Neutrophil (primary cell): Measurements from ENCODE around the gene CGN.

Source experiments
- H3K27ac ChIP-seq: fragments of 200-600 bp; sonication (generic); 2 replicates; pipeline ENCODE4 v1.5.1; 2016; ENCODE audit warnings: mild to moderate bottlenecking, moderate library complexity
- H3K27me3 ChIP-seq: fragments of 200-600 bp; sonication (generic); 2 replicates; pipeline ENCODE4 v1.6.0; 2016; ENCODE audit warnings: mild to moderate bottlenecking
- H3K36me3 ChIP-seq: fragments of 200-600 bp; sonication (generic); 2 replicates; pipeline ENCODE4 v1.5.1; 2017
- H3K4me1 ChIP-seq, 2 experiments: fragments of 200-600 bp in 1 of 2; sonication (generic) in 1 of 2; 1 replicate in 1 of 2; 2 replicates in 1 of 2; pipeline versions ENCODE4 v1.5.1 to v1.6.1; 2013 to 2016; ENCODE audit warnings: low read depth in 1 of 2, low read length in 1 of 2, mild to moderate bottlenecking in 1 of 2, moderate library complexity in 1 of 2; ENCODE audit not compliant: control insufficient read depth in 1 of 2, insufficient read depth in 1 of 2
- H3K4me3 ChIP-seq, 2 experiments: fragments of 200-600 bp in 1 of 2; sonication (generic) in 1 of 2; 1 replicate in 1 of 2; 2 replicates in 1 of 2; pipeline ENCODE4 v1.5.1; 2013 to 2016; ENCODE audit warnings: low read depth in 1 of 2, low read length in 1 of 2, mild to moderate bottlenecking in 1 of 2, moderate library complexity in 1 of 2
- H3K9me3 ChIP-seq: fragments of 200-600 bp; sonication (generic); 2 replicates; pipeline ENCODE4 v1.5.1; 2016
- TF ChIP-seq, protein P1 (sequence below): fragments of 200-600 bp; sonication (generic); IDR thresholded peaks from 2 replicates; pipeline ENCODE4 v1.5.1; 2016; ENCODE audit warnings: antibody characterized with exemption

The CGN gene

DNA sequence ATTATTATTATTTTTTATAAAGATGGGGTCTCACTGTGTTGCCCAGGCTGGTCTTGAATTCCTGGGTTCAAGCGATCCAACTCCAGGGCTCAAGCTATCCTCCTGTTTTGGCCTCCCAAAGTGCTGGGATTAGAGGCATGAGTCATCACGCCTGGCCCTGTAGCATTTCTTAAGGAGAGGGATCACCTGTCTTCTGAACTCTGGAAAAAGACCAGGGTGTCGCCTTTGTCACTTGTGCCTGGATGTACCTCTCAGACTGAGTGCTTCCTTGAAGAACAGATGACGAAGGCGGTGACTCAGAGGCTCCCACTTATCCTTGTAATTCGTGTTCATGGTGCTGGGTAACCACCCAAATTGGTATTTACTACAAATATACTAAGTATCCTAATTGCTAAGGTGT, 2.4 kb upstream of the CGN start:
- Histone ChIP-seq H3K27me3 (peaks cover 91% of the 10 kb centered on the region), H3K27ac (no peak overlapping the region), H3K4me3 (no peak overlapping the region), H3K36me3 (no peaks in the 10 kb centered on the region), H3K9me3 (no peaks in the 10 kb centered on the region), H3K4me1 (peaks cover 12 to 16% of the 10 kb centered on the region in 2 experiments)
- TF ChIP-seq, protein P1, sequence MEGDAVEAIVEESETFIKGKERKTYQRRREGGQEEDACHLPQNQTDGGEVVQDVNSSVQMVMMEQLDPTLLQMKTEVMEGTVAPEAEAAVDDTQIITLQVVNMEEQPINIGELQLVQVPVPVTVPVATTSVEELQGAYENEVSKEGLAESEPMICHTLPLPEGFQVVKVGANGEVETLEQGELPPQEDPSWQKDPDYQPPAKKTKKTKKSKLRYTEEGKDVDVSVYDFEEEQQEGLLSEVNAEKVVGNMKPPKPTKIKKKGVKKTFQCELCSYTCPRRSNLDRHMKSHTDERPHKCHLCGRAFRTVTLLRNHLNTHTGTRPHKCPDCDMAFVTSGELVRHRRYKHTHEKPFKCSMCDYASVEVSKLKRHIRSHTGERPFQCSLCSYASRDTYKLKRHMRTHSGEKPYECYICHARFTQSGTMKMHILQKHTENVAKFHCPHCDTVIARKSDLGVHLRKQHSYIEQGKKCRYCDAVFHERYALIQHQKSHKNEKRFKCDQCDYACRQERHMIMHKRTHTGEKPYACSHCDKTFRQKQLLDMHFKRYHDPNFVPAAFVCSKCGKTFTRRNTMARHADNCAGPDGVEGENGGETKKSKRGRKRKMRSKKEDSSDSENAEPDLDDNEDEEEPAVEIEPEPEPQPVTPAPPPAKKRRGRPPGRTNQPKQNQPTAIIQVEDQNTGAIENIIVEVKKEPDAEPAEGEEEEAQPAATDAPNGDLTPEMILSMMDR: no peak

DNA sequence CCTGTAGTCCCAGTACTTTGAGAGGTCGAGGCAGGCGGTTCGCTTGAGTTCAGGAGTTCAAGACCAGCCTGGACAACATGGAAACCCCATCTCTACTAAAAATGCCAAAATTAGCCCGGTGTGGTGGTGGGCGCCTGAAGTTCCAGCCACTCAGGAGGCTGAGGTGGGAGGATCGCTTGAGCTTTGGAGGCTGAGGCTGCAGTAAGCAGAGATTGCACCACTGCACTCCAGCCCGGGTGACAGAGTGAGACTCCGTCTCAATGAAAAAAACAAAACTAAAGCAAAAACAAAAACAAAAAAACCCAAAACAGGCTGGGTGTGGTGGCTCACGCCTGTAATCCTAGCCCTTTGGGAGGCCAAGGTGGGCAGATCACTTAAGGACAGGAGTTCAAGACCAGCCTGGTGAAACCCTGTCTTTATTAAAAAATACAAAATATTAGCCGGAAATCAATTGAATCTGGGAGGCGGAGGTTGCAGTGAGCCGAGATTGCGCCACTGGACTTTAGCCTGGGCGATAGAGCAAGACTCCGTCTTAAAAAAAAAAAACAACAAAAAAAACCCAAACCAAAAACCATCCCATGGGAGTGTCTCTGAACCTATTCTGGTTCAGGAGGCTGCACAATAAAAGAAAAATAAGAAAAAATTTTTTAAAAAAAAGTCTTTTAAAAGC, 1.7 kb upstream of the CGN start:
- Histone ChIP-seq H3K4me1 (peaks cover 12 to 16% of the 10 kb centered on the region in 2 experiments), H3K27me3 (peaks cover 91% of the 10 kb centered on the region), H3K27ac (no peak overlapping the region), H3K9me3 (no peaks in the 10 kb centered on the region), H3K36me3 (no peaks in the 10 kb centered on the region), H3K4me3 (no peak overlapping the region)
- TF ChIP-seq, protein P1: no peak

DNA sequence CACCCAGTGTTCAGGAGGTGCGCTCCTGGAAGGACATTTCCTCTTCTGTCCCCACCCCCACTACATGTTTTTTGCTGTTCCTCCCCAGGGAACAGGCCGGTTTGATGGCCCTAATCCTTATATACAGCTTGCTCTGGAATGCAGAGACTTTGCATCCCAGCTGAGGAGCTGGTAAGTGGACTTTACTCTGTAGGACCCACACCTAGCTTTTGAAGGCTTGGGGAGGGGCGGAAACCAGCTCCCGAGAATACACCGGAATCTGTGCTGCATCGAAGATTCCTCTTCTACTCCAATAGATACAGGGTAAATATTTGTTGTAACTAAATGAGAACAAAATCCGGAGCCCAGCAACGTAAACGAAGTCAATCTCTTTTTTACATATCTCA, 1.2 kb upstream of the CGN start:
- Histone ChIP-seq H3K9me3 (no peaks in the 10 kb centered on the region), H3K4me1 (peaks cover 12 to 16% of the 10 kb centered on the region in 2 experiments), H3K4me3 (no peak overlapping the region), H3K27ac (no peak overlapping the region), H3K27me3 (peaks cover 89% of the 10 kb centered on the region), H3K36me3 (no peaks in the 10 kb centered on the region)
- TF ChIP-seq, protein P1: no peak

DNA sequence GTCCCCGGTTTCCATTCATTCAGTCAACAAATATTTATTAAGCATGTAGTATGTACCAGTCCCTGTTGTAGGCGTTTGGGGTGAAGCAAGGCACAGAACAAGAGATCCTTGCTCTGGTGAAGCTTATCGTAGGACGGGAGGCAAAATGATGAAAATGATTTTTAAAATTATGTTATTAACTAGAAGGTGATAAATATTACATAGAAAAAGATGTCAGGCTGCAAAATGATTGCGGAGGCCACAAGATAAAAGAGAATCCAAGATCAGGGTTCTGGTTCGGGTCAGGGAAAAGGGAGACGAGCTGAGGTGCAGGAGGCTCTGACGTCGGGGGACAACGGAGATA, 602 bp upstream of the CGN start:
- Histone ChIP-seq H3K4me3 (peak overlapping the region; percentile 56 to 81), H3K27ac (peak overlapping the region; percentile 18), H3K9me3 (no peaks in the 10 kb centered on the region), H3K4me1 (peaks cover 12 to 16% of the 10 kb centered on the region in 2 experiments), H3K27me3 (peaks cover 85% of the 10 kb centered on the region), H3K36me3 (no peaks in the 10 kb centered on the region)
- TF ChIP-seq, protein P1: no peak

DNA sequence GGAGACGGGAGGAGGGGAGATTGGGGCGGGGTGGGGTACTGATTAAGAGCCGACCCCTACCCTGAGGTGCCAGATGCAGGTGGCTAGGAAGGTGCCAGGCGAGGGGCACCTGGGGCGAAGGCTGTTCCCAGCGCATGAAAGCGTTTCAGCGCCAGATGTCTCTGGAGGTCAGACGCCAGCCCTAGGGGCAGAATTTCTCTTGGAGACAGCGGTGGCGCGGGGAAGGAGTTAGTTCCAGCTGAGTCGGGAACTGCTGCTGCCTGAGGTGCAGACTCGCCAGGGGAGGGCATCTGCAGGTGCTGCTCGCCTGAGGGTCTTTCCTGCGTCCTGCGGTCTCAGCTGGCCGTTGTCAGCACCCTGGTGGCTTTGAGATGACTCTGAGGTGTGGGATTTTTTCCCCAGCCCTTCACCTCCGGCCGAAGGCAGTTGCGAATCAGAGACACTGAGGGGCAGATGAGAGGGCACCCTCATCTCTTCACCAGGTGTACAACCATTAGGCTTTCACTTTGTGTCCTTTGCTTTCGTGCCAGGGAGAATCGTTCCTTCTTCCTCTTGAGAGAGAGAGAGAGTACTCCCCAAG, 539 bp downstream of the CGN start:
- Histone ChIP-seq H3K36me3 (no peaks in the 10 kb centered on the region), H3K4me3 (peak overlapping the region; percentile 56 to 81), H3K27me3 (peaks cover 84% of the 10 kb centered on the region), H3K4me1 (peaks cover 12 to 16% of the 10 kb centered on the region in 2 experiments), H3K27ac (no peak overlapping the region), H3K9me3 (no peaks in the 10 kb centered on the region)
- TF ChIP-seq, protein P1: no peak
